ENCODE results near the gene DNAH1.

GRCh38 chr3:52346623-52347530 lies 30.8 kb downstream of the DNAH1 start:
- TF ChIP-seq, protein P1, sequence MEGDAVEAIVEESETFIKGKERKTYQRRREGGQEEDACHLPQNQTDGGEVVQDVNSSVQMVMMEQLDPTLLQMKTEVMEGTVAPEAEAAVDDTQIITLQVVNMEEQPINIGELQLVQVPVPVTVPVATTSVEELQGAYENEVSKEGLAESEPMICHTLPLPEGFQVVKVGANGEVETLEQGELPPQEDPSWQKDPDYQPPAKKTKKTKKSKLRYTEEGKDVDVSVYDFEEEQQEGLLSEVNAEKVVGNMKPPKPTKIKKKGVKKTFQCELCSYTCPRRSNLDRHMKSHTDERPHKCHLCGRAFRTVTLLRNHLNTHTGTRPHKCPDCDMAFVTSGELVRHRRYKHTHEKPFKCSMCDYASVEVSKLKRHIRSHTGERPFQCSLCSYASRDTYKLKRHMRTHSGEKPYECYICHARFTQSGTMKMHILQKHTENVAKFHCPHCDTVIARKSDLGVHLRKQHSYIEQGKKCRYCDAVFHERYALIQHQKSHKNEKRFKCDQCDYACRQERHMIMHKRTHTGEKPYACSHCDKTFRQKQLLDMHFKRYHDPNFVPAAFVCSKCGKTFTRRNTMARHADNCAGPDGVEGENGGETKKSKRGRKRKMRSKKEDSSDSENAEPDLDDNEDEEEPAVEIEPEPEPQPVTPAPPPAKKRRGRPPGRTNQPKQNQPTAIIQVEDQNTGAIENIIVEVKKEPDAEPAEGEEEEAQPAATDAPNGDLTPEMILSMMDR (conservative IDR thresholded peaks at IDR 0.05; ENCODE audit: low read length), result no peak
- TF ChIP-seq EZH2phosphoT487 (IDR thresholded peaks at IDR 0.05; ENCODE audit: borderline replicate concordance, low read depth, low read length), result no peak
